Measurements from ENCODE around the gene EDA.

The EDA gene

DNA sequence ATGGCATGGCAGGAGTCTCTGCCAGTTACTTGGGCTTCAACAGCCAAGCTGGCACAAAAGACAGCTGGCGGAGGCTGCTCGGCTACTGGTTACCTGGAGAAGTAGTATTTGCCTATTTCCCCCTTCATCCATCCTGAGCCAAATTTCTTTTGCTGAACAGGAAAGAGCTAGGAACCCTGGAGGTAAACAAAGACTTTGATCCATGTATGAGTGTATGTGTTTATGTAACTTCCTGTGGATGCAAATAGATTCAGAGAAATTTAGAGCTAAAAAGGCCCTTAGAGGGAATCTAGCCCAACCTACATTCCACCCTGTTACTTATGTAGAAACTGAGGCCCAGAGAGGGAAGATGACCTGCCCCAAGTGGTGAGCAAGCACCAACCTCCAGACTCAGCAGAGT lies 422.6 kb downstream of the EDA start:
- H3K36me3 Mint-ChIP-seq (ENCODE audit: low read depth) = no peaks in the 10 kb centered on the region
- H3K9me3 Mint-ChIP-seq = no peaks in the 10 kb centered on the region
- H3K27me3 Mint-ChIP-seq = peaks cover 16% of the 10 kb centered on the region
- H3K27ac Mint-ChIP-seq = no peak overlapping the region
- H3K4me3 Mint-ChIP-seq = no peak overlapping the region
- no peak for DNase-seq
- H3K4me1 Mint-ChIP-seq (ENCODE audit: low read depth) = no peaks in the 10 kb centered on the region

DNA sequence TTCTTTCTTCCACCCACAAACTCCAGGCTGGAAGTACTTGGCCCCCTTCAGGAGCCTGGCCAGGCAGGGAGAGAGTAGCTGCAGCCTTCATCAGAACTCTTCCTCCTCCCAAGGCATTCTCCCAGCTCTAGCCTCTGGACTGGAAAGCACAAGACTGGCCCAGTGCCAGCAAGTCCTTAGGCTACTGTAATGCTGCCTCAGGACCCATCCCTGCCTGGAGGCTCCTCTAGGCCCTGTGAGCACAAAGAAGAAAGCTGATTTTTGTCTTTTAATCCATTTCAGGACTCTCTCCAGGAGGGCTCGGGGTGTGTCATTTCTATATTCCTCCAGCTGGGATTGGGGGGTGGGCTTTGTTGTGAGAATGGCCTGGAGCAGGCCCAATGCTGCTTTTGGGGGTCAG lies 423.0 kb downstream of the EDA start:
- no peaks in the 10 kb centered on the region for H3K4me1 Mint-ChIP-seq (ENCODE audit: low read depth)
- peaks cover 17% of the 10 kb centered on the region for H3K27me3 Mint-ChIP-seq
- no peak overlapping the region for H3K27ac Mint-ChIP-seq
- DNase-seq = no peak
- no peak overlapping the region for H3K4me3 Mint-ChIP-seq
- H3K36me3 Mint-ChIP-seq (ENCODE audit: low read depth) = no peaks in the 10 kb centered on the region
- no peaks in the 10 kb centered on the region for H3K9me3 Mint-ChIP-seq

DNA sequence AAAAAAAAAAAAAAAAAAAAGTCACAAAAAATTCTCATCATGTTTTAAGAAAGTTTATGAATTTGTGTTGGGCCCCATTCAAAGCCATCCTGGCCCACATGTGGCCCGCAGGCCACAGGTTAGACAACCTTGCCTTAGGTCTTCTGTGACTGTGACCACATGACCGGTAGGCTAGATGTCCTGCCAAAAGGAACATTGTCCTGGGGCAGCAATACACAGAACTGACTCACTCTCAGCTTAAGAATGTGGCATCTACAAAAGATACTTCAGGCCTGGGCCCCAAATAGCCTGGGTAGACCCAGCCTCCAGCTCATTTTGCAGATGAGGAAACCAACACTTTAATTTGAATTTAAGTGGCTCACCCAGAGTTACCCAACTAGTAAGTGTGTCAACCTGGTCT lies 423.8 kb downstream of the EDA start:
- no peaks in the 10 kb centered on the region for H3K36me3 Mint-ChIP-seq (ENCODE audit: low read depth)
- no peaks in the 10 kb centered on the region for H3K4me1 Mint-ChIP-seq (ENCODE audit: low read depth)
- H3K4me3 Mint-ChIP-seq = no peak overlapping the region
- no peak for DNase-seq
- no peak overlapping the region for H3K27ac Mint-ChIP-seq
- peaks cover 24% of the 10 kb centered on the region for H3K27me3 Mint-ChIP-seq
- no peaks in the 10 kb centered on the region for H3K9me3 Mint-ChIP-seq

DNA sequence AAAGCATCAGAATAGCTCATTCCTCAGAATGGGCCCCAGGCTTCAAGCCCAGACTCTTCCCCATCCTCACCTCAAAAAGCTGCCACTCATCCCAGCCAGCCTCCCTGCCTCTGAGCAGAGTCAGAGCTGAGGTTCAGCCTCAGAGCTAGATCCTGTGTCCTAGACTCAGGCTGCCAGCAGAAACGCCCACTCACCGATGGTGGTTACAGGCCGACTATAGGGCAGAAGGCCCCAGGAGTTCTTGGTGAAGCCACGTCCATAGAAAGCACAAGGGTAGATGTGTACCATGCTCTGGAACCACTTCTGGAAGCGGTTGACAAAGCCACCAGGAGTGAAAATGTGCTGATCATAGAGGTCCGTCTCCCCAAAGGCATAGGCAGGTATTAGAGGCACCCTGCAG lies 426.1 kb downstream of the EDA start:
- no peaks in the 10 kb centered on the region for H3K36me3 Mint-ChIP-seq (ENCODE audit: low read depth)
- H3K9me3 Mint-ChIP-seq = no peaks in the 10 kb centered on the region
- no peaks in the 10 kb centered on the region for H3K4me1 Mint-ChIP-seq (ENCODE audit: low read depth)
- H3K27ac Mint-ChIP-seq = no peak overlapping the region
- H3K27me3 Mint-ChIP-seq = peaks cover 34% of the 10 kb centered on the region
- no peak overlapping the region for H3K4me3 Mint-ChIP-seq
- DNase-seq = no peak

DNA sequence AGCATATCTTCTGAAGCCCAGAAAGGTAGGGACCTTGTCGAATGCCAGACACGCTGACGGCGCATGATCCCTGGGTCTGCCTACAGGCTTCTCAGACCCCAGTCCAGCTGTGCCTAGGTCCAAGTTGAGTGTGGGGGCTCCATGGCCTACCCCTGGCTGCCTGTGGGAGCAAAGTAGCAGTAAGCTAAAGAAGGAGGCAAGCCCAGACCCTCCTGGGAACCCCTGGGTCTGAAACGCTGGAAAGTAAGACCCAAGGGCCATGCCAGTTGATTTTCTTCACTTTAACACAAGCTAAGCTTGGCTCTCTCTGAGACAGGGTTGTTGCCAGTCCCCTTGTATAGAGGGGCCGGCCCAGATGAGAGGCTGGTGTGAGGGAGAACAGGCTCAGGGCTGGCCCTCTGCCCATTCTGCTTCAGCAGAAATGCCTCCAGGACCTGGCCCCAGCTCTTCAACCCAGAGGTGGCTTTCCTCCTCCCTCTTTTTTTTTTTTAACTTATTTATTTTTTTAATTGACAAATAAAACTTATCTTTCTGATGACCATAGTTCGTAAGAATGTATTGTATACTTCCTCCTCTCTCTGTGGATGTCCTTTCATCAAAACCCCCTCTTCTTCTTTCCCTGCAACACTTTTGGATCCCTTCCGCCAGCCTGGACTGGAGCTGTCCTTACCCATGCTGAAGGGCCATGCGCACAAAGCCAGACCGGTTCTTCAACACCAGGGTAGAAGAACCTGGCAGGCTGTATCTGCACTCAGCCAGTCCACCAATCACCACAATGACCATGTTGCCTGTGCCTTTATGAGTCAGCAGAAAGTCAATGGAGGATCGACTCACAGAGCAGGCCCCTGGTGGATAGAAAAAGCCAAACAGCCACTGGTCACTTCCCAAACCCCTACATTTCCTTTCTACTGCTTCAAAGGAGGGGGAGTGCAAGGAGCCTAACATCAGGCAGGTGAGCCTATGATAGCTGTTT lies 426.8 kb downstream of the EDA start:
- H3K9me3 Mint-ChIP-seq = no peaks in the 10 kb centered on the region
- DNase-seq = no peak
- peaks cover 39% of the 10 kb centered on the region for H3K27me3 Mint-ChIP-seq
- H3K4me1 Mint-ChIP-seq (ENCODE audit: low read depth) = no peaks in the 10 kb centered on the region
- H3K4me3 Mint-ChIP-seq = no peak overlapping the region
- H3K27ac Mint-ChIP-seq = no peak overlapping the region
- no peaks in the 10 kb centered on the region for H3K36me3 Mint-ChIP-seq (ENCODE audit: low read depth)

DNA sequence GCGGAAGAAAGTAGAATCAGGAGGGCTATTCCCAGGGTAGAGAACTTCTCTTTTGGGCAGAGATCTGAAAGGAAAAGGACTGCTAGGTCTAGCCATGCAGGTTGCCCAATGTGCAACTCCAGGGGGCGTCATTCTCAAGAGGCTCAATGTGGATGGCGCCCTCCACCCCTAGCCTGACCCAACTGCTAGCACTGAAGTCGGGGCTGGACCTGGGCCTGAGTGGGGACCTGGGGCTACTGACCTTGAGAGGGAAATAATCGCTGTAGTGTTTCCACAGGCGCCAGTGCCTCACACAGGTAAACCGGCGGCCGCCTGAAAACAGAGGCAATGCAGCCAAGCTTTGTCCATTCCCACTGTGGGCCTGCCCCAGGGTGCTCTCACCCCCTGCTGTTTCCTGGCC lies 427.8 kb downstream of the EDA start:
- Mint-ChIP-seq H3K27me3 (peaks cover 47% of the 10 kb centered on the region), H3K4me3 (no peak overlapping the region), H3K9me3 (no peaks in the 10 kb centered on the region)

DNA sequence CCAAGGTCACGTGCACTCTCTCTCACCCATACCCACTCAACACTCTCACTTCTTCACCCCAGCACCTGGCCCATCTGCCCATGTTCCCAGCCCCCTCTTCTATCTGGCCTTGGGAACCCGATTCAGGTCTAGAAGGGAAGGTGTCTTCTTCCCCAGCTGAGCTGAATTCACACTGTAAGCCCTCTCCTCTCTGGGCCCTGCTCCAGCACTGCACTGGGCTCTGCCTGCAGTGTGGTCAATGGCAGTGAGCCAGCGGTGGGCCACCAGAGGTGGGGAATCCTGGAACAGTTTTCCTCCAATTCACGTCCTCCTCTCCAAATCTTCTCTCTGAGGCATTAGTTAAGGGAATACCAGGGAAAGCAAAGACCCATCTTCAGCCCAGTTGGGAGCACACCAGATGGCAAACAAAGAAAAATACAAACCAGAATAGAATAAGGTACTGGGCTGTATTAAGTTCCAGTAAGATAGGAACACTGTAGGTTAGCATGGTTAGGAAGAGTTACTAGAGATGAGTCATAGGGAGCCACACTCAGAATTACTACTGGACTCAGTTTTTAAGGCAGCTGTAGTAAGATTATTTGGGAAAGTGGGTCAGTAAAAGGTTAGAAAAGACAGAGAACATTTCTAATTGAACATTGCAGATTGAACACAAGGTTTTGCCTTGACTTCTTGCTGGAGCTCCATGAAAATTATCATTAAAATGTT lies 428.8 kb downstream of the EDA start:
- peaks cover 55% of the 10 kb centered on the region for H3K27me3 Mint-ChIP-seq
- no peak for DNase-seq
- no peak overlapping the region for H3K27ac Mint-ChIP-seq
- no peaks in the 10 kb centered on the region for H3K9me3 Mint-ChIP-seq
- no peaks in the 10 kb centered on the region for H3K36me3 Mint-ChIP-seq (ENCODE audit: low read depth)
- H3K4me1 Mint-ChIP-seq (ENCODE audit: low read depth) = no peaks in the 10 kb centered on the region
- no peak overlapping the region for H3K4me3 Mint-ChIP-seq

More for the DNA sequence above, 427.8 kb downstream of the EDA start:
- H3K36me3 Mint-ChIP-seq (ENCODE audit: low read depth) = no peaks in the 10 kb centered on the region
- H3K27ac Mint-ChIP-seq = no peak overlapping the region
- H3K4me1 Mint-ChIP-seq (ENCODE audit: low read depth) = no peaks in the 10 kb centered on the region
- no peak for DNase-seq

DNA sequence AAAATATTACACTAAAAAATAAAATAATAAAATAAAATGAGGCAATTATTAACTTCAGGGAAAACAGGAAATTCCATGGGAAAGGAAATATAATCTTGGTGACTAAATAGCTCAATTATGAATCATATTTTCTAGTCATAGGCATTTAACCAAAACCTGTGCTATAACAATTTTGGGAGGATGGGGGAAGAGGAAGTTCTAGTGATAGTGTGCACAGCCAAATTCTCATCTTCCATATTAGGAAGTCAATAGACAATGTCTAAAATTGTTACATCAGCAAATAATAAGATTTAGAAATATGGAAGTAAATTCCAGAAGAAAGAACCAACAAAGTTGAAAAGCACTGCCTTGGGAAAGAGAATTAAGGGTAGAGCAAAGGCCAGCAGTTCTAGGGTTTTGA lies 431.1 kb downstream of the EDA start:
- Mint-ChIP-seq H3K36me3 (ENCODE audit: low read depth) (no peaks in the 10 kb centered on the region), H3K27me3 (peaks cover 54% of the 10 kb centered on the region), H3K4me3 (no peak overlapping the region), H3K9me3 (no peaks in the 10 kb centered on the region), H3K4me1 (ENCODE audit: low read depth) (no peaks in the 10 kb centered on the region), H3K27ac (no peak overlapping the region)
- no peak for DNase-seq

DNA sequence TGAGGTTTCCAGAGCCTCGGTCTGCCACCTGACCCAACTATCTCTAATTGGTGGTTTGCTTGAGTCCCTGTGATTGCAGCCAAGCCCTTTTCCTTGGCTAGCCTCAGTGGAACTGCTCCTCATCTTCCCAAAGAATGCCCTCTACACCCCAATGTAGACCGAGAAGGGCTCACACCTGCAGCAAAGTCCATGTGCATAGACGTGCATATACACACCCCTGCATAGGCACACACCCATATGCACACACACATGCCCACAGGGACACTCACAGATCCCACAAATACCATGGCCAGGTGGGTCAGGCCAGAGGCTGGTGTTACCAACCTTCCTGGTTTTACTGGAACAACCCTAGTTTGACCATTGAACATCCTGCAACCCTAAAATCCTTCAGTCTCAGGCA lies 433.5 kb downstream of the EDA start:
- no peaks in the 10 kb centered on the region for H3K36me3 Mint-ChIP-seq (ENCODE audit: low read depth)
- peaks cover 61% of the 10 kb centered on the region for H3K27me3 Mint-ChIP-seq
- no peak overlapping the region for H3K4me3 Mint-ChIP-seq

DNA sequence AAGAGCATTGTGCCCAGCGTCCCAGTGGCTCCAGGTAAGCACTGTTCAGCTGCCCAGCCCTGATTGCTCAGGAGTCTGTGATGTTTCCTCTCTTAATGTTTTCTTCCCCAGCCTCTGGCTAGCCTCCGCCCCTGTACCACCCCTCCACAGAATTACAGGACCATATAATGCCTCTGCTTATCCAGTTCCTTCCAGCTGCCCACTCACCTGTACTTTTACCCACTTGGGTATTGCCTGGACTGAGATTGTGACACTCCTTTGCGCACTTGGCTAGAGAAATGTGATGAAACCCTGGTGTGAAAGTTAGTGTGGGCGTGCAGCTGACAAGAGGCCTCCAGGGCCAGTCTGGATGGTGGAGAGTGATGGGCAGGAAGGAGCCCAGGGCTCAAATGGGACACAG lies 434.0 kb downstream of the EDA start, which contains the start of gene AWAT2:
Gene AWAT2 (minus strand): TSS at position 14 of the 400 bp plus-strand sequence. CDS start 6 bp downstream, at position 8.
- no peaks in the 10 kb centered on the region for H3K36me3 Mint-ChIP-seq (ENCODE audit: low read depth)
- H3K4me3 Mint-ChIP-seq = no peak within 1 kb of the TSS
- peaks cover 61% of the 10 kb centered on the region for H3K27me3 Mint-ChIP-seq
- no peaks in the 10 kb centered on the region for H3K4me1 Mint-ChIP-seq (ENCODE audit: low read depth)
- DNase-seq = no peak
- no peaks in the 10 kb centered on the region for H3K9me3 Mint-ChIP-seq
- H3K27ac Mint-ChIP-seq = no peak within 1 kb of the TSS

More for the DNA sequence above, 433.5 kb downstream of the EDA start:
- no peak for DNase-seq
- no peaks in the 10 kb centered on the region for H3K9me3 Mint-ChIP-seq
- no peaks in the 10 kb centered on the region for H3K4me1 Mint-ChIP-seq (ENCODE audit: low read depth)
- no peak overlapping the region for H3K27ac Mint-ChIP-seq

DNA sequence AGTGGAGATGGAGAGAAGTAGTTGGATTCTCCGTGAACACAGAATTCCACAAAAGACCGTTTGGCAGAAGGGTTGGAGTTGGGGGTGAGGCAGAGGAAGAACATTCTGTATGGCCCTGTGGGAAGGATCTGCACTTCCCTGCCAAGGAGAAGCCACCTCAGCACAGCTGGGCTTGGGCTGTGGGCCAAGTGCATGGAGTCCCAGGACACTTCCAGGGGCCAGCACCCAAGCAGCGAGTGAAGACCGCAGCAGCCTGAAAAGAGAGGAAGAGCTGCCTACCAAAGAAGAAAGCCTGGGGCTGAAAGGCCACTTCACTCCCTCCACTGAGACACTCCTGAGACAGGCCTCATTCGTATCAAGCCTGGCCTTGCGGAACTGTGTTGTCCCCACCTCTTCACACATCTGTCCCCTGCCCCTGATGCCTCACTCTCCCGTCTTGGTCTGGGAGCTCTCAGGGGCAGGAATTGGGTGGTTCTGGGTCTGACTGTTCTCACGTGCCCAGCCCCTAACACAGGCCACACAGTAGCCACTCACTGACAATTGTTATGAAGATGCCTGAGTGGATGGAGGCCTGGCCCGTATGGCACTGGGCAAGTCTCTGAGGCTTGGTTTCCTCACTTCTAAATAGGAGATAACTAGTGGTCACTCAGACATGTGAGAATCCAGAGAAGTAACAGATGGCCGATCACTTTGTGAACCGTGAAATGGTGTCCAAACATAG lies 437.1 kb downstream of the EDA start:
- Mint-ChIP-seq H3K9me3 (no peaks in the 10 kb centered on the region), H3K4me3 (no peak overlapping the region), H3K27me3 (peaks cover 65% of the 10 kb centered on the region), H3K36me3 (ENCODE audit: low read depth) (no peaks in the 10 kb centered on the region), H3K27ac (no peak overlapping the region), H3K4me1 (ENCODE audit: low read depth) (no peaks in the 10 kb centered on the region)
- DNase-seq = no peak

DNA sequence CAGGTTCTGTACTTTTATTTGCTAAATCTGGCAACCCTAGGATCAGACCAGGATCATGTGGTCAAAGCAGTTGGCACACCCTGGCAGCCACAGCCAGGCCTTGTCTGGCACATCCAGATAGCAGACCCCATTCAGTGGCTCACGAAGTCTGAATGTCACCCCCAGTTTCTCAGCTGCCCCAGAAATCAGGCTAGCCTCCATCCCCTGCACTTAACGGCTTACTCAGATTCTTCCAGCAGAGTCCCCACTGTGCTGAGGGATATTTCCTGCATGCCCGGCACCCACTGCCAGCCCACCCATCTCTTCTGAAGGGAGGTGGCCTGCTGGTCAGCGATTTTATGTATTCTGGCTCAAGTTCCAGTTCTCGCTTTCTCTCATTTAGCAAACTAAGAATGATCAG lies 438.5 kb downstream of the EDA start:
- no peaks in the 10 kb centered on the region for H3K4me1 Mint-ChIP-seq (ENCODE audit: low read depth)
- H3K27me3 Mint-ChIP-seq = peaks cover 57% of the 10 kb centered on the region
- no peak overlapping the region for H3K27ac Mint-ChIP-seq
- H3K9me3 Mint-ChIP-seq = no peaks in the 10 kb centered on the region
- H3K36me3 Mint-ChIP-seq (ENCODE audit: low read depth) = no peaks in the 10 kb centered on the region
- no peak overlapping the region for H3K4me3 Mint-ChIP-seq
- DNase-seq = no peak

DNA sequence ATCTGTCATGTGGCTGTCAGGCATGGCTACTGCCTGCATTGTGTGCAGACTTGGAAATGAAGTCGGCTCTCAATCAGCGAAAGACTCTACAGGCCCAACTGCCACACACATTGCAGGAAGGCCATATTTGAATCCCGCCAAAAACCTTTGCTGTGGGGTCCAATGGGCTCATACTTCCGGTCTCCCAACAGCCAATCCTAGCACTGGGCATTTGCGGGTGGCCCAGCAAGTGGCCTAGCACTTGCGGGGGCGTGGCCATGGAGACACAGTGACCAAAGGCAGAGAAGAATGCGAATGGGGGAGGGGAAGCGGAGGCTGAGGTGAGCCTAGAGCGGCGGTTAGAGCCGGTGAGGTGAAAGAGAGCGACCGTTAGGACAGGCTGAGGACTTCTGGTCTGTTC lies 446.2 kb downstream of the EDA start, which contains the start of gene OTUD6A:
Gene OTUD6A (plus strand): TSS at position 382 of the 400 bp plus-strand sequence. CDS start 68 bp downstream, outside the sequence.
- no peaks in the 10 kb centered on the region for H3K9me3 Mint-ChIP-seq

DNA sequence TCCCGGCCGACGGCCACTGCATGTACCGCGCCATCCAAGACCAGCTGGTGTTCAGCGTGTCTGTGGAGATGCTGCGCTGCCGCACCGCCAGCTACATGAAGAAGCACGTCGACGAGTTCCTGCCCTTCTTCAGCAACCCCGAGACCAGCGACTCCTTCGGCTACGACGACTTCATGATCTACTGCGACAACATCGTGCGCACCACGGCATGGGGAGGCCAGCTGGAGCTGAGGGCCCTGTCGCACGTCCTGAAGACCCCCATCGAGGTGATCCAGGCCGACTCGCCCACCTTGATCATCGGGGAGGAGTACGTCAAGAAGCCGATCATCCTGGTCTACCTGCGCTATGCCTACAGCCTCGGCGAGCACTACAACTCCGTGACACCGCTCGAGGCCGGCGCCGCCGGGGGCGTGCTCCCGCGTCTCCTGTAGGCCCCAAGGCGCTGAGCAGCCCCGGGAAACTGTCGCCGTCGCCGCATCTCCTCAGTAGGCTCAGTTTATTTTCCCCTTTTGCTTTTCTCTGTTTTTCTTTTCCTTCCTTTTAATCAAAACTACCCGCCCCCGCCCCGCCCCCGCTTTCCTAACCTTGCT lies 447.1 kb downstream of the EDA start:
- no peaks in the 10 kb centered on the region for H3K4me1 Mint-ChIP-seq (ENCODE audit: low read depth)
- H3K27ac Mint-ChIP-seq = no peak overlapping the region
- peaks cover 54% of the 10 kb centered on the region for H3K27me3 Mint-ChIP-seq
- no peaks in the 10 kb centered on the region for H3K9me3 Mint-ChIP-seq
- no peak overlapping the region for H3K4me3 Mint-ChIP-seq
- H3K36me3 Mint-ChIP-seq (ENCODE audit: low read depth) = no peaks in the 10 kb centered on the region
- no peak for DNase-seq

More for the DNA sequence above, 446.2 kb downstream of the EDA start, which contains the start of gene OTUD6A:
- no peaks in the 10 kb centered on the region for H3K36me3 Mint-ChIP-seq (ENCODE audit: low read depth)
- no peak within 1 kb of the TSS for H3K27ac Mint-ChIP-seq
- H3K4me1 Mint-ChIP-seq (ENCODE audit: low read depth) = no peaks in the 10 kb centered on the region
- H3K4me3 Mint-ChIP-seq = no peak within 1 kb of the TSS
- peaks cover 52% of the 10 kb centered on the region for H3K27me3 Mint-ChIP-seq
- no peak for DNase-seq

Data from activated T-cell treated with anti-CD3 and anti-CD28 coated beads, Interleukin-2, amount 50 U/mL, for 24 hours (primary cell).